Osteoblast (primary cell): ENCODE data around the gene CST7. TPM values are rescaled to one million over a fixed set of nuclear protein-coding genes. Genes with fewer than 3 reads are reported as not detected.

ENCODE experiments used
- DNase-seq: peaks from one replicate; pipeline ENCODE4 v3.0.0; 2011; ENCODE audit warnings: low spot score, mixed read lengths; ENCODE audit not compliant: insufficient read length; ENCODE audit errors: missing footprints
- H2AFZ ChIP-seq: 2 replicates; pipeline ENCODE4 v1.6.0; 2011; ENCODE audit warnings: mild to moderate bottlenecking, low read length
- H3K27ac ChIP-seq: 2 replicates; pipeline ENCODE4 v1.5.1; 2011; ENCODE audit warnings: mild to moderate bottlenecking, low read depth, low read length, moderate library complexity
- H3K27me3 ChIP-seq: 2 replicates; pipeline ENCODE4 v1.6.0; 2012; ENCODE audit warnings: mild to moderate bottlenecking, control low read depth, inconsistent platforms, low read length, moderate library complexity; ENCODE audit not compliant: insufficient read depth
- H3K36me3 ChIP-seq: 2 replicates; pipeline ENCODE4 v1.5.1; 2011; ENCODE audit warnings: mild to moderate bottlenecking, low read length, control low read depth, moderate library complexity; ENCODE audit not compliant: insufficient read depth
- H3K4me1 ChIP-seq: 2 replicates; pipeline ENCODE4 v1.5.1; 2011; ENCODE audit warnings: mild to moderate bottlenecking, low read length, control low read depth, moderate library complexity; ENCODE audit not compliant: insufficient read depth
- H3K4me2 ChIP-seq: 2 replicates; pipeline ENCODE4 v1.6.0; 2011; ENCODE audit warnings: mild to moderate bottlenecking, low read length; ENCODE audit not compliant: insufficient read depth
- H3K4me3 ChIP-seq: fragments of 200-600 bp; sonication (generic); 3 replicates; pipeline ENCODE4 v1.5.1; 2012; ENCODE audit warnings: mild to moderate bottlenecking, low read length, inconsistent platforms; ENCODE audit not compliant: insufficient read depth
- H3K79me2 ChIP-seq: 2 replicates; pipeline ENCODE4 v1.6.0; 2012; ENCODE audit warnings: mild to moderate bottlenecking, low read length, control low read depth, inconsistent platforms; ENCODE audit not compliant: insufficient read depth
- H3K9me3 ChIP-seq: 2 replicates; pipeline ENCODE4 v1.5.1; 2011; ENCODE audit warnings: low read depth, low read length, control low read depth
- H4K20me1 ChIP-seq: 2 replicates; pipeline ENCODE4 v1.6.0; 2012; ENCODE audit warnings: mild to moderate bottlenecking, low read length, control low read depth; ENCODE audit not compliant: insufficient read depth
- total RNA-seq: library from RNA; depleted of rRNA; stranded (reverse); fragments of >200 nt; gene quantifications from 2 replicates; pipeline ENCODE4 v1.2.3, GENCODE V29; 2012
- TF ChIP-seq, protein P1 (sequence below): IDR thresholded peaks from 2 replicates; pipeline ENCODE4 v1.5.1; 2011; ENCODE audit warnings: mild to moderate bottlenecking, low read depth, low read length, moderate library complexity; ENCODE audit errors: extremely low read depth

CST7 gene
- total RNA-seq, 1 donor, result not detected

DNA sequence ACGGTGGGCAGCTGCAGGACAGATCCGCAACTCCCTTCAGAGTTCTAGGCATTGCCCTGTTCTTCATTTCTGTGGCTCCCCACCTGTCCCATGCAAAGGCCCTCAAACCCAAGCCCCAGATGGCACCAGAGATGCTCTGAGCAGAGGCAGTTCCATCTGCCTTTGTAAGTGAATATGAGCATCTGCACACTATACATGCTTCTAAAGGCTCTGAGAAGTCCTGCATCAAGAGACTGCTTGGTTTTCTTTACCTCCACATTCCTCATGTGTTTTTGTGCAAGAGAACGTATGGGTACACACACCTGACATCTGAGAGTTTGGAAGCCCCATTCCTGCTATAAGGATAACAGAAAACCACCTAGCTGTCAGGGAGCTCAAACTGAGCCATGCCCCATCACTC lies 14.4 kb upstream of the CST7 start:
- Histone ChIP-seq H3K79me2 (no peaks in the 10 kb centered on the region), H3K9me3 (no peaks in the 10 kb centered on the region), H3K36me3 (no peaks in the 10 kb centered on the region), H2AFZ (no peak overlapping the region), H3K4me3 (no peak overlapping the region), H3K4me2 (no peak overlapping the region), H3K4me1 (no peaks in the 10 kb centered on the region), H3K27ac (no peak overlapping the region), H4K20me1 (no peaks in the 10 kb centered on the region), H3K27me3 (no peaks in the 10 kb centered on the region)
- TF ChIP-seq, protein P1, sequence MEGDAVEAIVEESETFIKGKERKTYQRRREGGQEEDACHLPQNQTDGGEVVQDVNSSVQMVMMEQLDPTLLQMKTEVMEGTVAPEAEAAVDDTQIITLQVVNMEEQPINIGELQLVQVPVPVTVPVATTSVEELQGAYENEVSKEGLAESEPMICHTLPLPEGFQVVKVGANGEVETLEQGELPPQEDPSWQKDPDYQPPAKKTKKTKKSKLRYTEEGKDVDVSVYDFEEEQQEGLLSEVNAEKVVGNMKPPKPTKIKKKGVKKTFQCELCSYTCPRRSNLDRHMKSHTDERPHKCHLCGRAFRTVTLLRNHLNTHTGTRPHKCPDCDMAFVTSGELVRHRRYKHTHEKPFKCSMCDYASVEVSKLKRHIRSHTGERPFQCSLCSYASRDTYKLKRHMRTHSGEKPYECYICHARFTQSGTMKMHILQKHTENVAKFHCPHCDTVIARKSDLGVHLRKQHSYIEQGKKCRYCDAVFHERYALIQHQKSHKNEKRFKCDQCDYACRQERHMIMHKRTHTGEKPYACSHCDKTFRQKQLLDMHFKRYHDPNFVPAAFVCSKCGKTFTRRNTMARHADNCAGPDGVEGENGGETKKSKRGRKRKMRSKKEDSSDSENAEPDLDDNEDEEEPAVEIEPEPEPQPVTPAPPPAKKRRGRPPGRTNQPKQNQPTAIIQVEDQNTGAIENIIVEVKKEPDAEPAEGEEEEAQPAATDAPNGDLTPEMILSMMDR, result no peak
- DNase-seq, result no peak

DNA sequence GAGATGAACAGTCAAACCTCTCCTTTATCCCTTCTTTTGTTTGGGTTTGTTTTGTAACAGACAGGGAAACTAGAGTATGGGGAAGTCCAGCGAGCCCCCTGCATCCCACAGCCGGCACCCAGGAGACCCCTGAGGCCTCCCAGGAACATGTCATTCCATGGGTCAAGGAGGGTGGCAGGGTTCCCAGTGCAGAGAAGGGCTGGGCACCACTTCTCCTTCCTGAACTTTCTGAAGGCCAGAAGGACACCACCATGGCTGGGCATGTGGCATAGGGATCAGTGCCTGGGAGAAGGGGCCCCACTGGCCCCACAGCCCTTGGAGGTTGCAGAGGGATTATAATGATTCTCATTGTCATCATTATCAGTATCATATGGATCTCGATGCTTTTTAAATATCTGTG lies 13.9 kb upstream of the CST7 start:
- Histone ChIP-seq H3K4me3 (no peak overlapping the region), H3K9me3 (no peaks in the 10 kb centered on the region), H2AFZ (no peak overlapping the region), H3K79me2 (no peaks in the 10 kb centered on the region), H3K36me3 (no peaks in the 10 kb centered on the region), H3K4me2 (no peak overlapping the region), H4K20me1 (no peaks in the 10 kb centered on the region), H3K27me3 (no peaks in the 10 kb centered on the region), H3K27ac (no peak overlapping the region), H3K4me1 (no peaks in the 10 kb centered on the region)
- TF ChIP-seq, protein P1, result no peak
- DNase-seq, result no peak

DNA sequence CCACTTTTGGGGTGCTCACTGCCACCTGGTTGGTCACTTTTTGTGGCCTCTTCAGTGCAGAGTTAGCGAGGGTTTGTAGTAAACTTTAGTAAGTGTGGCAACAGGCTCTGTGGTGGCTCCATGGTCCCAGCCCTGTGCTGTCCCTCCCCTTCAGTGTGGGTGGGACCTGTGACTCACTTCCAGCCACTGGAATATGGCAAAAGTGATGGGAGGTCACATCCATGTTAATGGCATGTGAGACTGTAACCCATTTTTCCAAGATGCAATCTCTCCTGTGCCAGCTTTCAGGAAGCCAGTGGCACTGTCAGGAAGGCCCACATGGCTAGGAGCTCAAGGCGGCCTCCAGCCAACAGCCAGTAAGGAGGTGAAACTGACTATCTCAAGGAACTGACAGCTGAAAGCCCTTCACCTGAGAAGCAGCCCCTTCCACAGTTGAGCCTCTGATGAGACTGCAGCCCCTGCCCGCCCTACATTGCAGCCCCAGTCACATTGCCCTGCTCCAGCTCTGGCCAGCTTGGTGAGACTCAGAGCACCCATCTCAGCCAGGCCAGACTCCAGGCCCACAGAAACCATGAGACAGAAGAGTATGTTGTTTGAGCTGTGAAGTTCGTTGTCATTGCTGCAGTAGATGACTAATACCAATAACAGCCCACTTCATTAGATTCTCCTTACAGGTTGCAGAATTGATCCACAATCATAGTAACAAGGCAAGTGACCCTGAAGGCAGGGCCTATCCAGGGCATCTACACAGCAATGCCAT lies 13.1 kb upstream of the CST7 start:
- no peaks in the 10 kb centered on the region for H3K36me3 ChIP-seq
- H2AFZ ChIP-seq, result no peak overlapping the region
- no peaks in the 10 kb centered on the region for H3K27me3 ChIP-seq
- H3K4me1 ChIP-seq, result no peaks in the 10 kb centered on the region
- H3K9me3 ChIP-seq, result no peaks in the 10 kb centered on the region
- DNase-seq, result no peak
- TF ChIP-seq, protein P1, result no peak
- H4K20me1 ChIP-seq, result no peaks in the 10 kb centered on the region
- H3K79me2 ChIP-seq, result no peaks in the 10 kb centered on the region
- H3K4me2 ChIP-seq, result no peak overlapping the region
- H3K4me3 ChIP-seq, result no peak overlapping the region
- H3K27ac ChIP-seq, result no peak overlapping the region

DNA sequence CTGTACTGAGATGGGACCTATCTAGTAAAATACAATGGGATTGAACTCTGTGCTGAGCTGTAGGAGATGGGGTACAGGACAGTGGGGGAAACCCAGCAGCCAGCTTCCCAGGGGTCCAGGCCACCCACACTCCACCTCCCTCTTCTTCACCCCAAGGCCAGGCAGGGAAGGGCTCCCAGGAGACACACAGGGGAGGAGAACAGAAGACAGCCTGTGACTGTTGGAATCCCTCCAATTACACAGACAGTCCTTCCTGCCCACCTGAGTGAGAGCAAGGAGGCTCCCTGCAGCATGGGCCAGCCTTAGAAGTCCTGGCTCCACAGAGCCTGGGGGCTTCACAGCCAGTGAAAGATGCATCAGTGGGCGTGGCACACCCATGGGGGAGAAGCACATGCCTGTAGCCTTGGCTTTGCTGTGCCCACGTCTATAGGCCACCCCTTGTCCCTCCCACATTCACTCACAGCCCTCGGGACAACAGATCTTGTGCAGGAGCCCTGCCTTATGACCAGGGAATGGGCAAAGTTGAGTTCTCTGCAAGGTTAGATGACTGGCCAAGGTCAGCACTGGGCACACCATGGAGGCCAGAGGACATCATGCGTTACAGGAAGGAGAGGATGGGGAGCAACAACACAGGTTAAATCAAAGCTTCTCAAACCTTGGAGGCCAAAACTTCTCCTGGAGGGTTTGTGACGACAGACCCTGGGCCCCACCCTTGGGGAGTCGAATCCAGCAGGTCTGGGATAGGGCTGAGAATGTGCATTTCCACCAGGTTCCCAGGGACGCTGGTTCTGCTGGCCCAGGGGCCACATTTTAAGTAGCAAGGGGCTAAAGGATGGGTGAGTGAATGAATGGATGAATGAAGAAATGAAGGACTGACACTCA lies 12.3 kb upstream of the CST7 start:
- Histone ChIP-seq H3K27ac (no peak overlapping the region), H2AFZ (no peak overlapping the region), H3K27me3 (no peaks in the 10 kb centered on the region), H3K4me2 (no peak overlapping the region), H3K36me3 (no peaks in the 10 kb centered on the region), H3K4me3 (no peak overlapping the region), H3K4me1 (no peaks in the 10 kb centered on the region), H3K79me2 (no peaks in the 10 kb centered on the region), H4K20me1 (no peaks in the 10 kb centered on the region), H3K9me3 (no peaks in the 10 kb centered on the region)
- TF ChIP-seq, protein P1, result no peak
- DNase-seq, result no peak
